Measurements from ENCODE around the gene PTCH2.
"Not testable (repeated sequence)": the region's sequence is repeated elsewhere in the genome, so short reads cannot be mapped to it uniquely, and the experiment has no call there.

The PTCH2 gene

DNA sequence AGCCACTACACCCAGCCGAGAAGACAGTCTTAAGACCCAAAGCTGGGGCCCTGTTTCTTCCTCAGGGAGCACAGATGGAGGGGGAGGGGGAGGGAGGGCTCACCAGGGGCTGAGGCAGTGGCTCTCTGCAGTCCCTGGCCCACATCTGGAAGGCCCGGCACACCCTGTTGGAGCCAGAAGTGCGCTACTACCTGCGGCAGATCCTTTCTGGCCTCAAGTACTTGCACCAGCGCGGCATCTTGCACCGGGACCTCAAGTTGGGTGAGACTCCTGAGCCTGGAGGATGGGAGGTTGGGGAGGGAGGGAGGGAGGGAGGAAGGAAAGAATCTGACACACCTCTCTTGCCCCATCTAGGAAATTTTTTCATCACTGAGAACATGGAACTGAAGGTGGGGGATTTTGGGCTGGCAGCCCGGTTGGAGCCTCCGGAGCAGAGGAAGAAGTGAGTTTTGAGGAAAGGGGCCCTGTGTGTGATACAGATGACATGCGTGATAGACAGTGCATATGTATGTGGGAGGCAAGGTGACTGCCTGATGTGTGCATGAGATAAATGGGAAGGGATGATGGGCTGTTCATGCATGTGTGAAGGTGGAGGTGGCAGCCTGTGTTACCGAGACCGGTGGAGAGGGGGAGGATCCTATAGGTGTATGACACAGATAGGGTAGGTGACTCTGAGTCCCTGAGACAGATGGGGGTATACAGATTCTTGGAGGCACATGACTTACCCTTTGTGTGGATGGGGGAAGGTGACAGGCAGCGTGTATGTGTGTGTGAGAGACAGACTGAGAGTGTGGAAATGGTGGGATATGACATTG, 41.4 kb downstream of the PTCH2 start:
- DNase-seq (ENCODE audit: low read depth) = no peak

DNA sequence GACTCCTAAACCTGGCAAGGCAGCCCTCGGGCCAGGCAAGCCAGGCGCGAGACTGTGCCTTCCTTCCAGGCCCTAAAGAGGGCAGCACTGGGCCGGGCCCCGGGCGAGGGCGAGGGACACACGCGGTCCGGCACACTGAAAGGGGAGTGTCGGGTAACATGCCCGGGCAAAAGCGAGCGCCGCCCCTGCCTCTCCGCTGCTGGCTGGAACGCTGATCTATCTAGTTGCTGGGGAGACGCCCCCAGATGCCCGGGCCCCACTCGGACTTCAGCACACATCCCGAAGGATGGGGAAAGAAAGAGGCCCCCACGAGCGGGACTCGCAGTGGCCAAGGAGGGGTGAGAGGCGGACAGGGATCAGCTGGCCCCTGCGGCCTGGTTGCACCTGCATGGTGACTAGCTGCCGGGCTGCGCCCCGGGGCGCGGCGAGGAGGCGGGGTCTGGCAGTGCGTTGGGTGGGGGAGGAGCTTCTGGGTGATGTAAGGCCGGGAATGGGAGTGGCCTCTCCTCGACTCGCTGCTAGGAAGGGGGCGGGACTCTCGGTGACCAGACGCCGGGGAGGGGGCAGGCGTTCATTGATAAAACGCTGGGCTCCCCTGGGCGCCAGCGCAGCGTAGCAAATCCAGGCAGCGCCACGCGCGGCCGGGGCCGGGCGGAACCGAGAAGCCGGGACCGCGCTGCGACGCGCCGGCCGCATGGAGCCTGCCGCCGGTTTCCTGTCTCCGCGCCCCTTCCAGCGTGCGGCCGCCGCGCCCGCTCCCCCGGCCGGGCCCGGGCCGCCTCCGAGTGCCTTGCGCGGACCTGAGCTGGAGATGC, 43.1 kb downstream of the PTCH2 start, which contains the start of gene PLK3:
TSS of gene PLK3 (plus strand) at position 608 of the 815 bp plus-strand sequence. CDS start at position 695, 87 bp downstream.
- peak; percentile 96 for DNase-seq (ENCODE audit: low read depth)

DNA sequence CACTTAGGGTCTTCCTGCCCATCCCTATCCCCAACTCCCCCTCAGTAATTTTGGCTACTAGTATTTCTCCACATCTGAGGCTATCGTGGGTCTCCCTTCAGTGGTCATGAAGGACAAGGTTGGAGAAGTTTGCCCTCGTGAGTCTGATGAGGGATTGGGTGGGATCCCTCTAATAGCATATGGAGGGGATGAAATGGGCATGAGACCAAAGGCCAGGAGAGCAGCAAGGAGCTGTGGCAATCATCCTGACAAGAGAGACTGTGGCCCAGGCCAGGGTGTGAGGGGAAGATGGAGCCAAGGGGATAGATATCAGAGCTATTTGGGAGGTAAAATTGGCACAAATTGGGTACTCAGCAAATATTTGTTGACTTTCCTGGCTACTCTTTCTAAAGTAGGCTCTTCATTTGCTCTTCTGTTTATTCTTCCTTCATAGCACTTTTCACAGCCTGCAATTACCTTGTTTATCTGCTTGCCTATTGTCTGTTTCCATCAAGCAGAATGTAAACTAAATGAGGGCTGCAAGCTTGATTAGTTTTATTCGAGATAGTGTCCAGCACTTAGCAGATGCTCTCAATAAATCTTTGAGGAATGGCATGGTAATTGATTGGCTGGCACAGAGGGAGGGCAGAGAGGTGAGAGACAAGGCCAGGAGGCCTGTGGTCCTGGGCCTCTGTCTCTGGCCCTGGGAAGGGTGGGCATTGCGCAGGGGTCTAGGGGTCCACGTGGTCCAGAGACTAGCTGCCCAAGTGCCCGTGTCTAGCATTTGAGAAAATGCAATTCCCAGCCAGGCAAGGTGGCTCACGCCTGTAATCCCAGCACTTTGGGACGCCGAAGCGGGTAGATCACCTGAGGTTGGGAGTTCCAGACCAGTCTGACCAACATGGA, 44.3 kb downstream of the PTCH2 start:
- DNase-seq (ENCODE audit: low read depth) = no peak

DNA sequence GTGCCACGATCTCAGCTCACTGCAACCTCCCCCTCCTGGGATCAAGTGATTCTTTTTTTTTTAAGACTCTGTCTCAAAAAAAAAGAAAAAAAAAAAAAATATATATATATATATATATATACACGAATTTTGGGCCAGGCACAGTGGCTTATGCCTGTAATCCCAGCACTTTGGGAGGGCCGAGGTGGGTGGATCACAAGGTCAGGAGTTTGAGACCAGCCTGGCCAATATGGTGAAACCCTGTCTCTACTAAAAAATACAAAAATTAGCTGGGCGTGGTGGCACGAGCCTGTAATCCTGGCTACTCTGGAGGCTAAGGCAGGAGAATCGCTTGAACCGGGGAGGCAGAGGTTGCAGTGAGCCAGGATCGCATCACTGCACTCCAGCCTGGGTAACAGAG, 45.2 kb downstream of the PTCH2 start:
- DNase-seq (ENCODE audit: low read depth) = not testable (repeated sequence)

DNA sequence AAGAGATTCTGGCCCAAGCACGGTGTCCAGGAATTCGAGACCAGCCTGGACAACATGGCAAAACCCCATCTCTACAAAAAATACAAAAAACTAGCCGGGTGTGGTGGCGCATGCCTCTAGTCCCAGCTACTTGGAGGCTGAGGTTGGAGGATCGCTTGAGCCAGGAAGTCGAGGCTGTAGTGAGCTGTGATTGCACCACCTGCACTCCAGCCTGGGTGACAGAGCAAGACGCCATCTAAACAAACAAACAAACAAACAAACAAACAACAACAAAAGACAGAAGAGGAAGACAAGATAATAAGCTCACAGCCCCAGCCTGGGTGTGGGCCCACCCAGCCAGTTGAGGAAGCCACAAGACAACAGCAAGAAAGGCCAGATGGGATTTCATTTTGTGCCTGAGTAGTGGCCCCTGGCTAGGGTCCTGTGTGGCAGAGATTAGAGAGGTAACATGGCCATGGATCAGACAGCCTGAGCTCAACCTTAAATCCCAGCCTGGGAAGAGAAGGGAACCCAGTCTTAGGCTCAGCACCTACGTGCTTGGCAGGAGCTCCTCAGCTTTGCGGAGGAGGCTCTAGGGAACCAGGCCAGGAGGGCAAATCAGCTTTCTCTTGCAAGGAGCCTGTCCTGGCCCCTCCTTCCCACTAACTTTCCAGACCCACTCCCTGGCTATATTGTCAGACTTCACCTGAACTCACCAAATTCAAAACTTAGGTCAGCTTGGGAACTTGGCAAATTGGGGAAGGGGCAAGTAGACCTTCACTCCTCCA, 50.1 kb downstream of the PTCH2 start:
- DNase-seq (ENCODE audit: low read depth) = no peak

DNA sequence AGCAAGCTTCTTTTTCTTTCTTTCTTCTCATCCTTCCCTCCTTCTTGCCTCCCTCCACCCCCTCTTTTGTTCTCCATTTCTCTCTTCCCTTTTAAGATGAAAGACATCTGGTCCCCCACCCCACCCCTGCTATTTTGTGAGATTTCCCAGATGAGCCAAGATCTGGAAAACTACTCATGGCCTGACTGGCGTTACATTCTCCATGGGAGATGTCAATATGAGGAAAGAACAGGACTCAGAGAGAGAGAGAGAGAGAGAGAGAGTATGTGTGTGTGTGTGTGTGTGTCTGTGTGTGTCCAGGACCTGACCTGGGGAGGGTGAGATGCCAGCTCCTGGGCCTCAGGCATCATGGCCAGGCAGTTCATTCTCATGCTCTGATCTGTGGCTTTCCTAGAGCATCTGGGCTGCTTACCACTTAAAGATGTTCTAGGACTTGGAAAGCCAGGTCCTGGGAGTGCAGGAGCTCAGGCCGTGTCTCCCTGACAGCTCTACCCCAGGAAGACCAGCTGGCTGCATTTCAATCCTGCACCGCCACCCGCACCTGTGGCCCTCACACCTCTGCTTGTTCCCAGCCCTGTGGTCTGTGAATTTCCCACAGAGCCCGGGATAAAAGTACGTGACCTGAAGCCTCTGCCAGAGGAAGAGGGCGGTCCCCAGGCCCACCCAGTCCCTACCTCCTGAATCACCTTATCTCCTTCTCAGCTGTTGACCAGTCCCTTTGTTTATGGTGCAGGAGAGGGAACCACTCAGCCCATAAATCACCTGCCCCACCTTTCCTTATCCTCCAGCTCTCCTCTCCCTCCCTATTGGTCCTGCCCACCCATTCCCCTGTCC, 51.9 kb downstream of the PTCH2 start:
- no peak for DNase-seq (ENCODE audit: low read depth)

DNA sequence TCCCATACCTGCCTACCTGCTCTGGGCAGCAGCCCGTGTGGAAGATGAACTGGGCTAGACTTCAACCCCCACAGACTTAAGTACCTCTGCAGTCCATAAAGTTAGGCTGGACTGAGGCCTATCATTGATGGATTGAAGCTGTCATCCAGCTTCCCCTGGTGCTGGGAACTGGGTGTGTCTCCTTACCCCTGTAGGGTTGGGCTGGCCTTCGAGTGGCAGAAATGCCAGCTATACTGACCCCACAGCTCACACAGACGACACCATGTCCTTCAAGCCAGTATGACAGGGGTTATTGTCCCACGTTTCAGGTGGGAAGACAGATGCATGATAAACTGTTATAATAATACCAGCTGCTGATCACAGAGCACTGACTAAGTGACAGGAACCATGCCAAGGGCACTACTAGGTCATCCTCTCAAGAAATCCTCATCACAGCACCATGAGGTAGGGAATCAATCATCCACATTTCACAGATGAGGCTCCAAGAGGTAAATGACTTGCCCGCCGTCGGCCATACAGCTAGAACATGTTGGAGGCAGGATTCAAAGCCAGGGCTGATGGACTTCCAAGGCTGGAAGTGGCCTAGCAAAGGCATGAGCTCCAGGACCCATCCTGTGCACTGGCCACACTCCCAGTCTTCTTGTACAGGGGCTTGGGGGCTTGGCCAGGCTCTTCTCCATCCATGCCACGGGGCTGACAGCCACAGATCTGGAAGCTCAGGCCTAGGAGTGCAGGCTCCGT, 54.8 kb downstream of the PTCH2 start, which contains the start of gene BEST4:
TSS of gene BEST4 (minus strand) at position 51 of the 741 bp plus-strand sequence. CDS start 465 bp downstream, outside the sequence.
- no peak for DNase-seq (ENCODE audit: low read depth)

DNA sequence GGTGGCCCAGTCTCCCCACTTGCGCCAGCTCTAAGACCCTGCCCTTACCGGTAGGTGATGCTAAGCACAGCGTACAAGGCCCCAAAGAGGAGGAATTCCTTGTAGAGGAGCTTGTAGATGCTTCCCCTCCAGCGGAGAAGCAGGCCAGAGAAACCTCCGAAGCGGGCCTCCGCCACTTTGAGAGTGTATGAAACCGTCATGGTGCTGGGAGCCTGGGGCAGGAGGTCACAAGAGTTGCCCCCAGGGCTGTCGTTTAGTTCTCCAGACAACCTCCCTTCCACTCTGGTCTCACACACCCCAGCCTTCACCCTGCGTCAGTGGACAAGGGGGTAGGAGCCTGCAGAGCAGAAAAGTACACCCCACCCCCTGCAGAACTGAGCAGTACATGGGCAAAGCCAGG, 55.5 kb downstream of the PTCH2 start:
- no peak for DNase-seq (ENCODE audit: low read depth)

DNA sequence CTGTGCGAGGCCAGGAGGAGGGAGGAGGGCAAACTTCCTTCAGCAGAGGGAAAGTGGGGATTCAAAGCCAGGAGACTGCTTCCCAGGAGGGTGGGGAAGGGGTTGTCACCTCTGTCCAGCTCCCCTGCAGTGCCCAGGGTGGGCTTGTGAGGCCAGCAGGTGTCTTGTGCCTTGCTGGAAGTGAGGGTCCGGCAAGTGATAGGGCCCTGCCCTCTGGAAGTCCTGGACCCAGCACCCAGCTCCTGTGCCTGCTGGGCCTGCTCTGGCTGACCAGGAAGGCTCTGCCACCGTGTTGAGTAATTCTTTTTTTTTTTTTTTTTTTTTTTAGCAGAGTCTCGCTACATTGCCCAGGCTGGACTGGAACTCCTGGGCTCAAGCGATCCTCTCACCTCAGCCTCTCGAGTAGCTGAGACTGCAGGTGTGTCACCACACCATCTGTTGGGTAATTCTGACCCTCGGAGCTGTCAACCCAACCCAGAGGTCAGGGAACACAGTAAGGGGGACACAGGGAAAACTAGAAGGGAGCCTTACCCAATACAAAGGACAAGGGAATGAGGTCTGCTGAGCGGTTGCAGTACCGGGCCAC, 56.1 kb downstream of the PTCH2 start:
- DNase-seq (ENCODE audit: low read depth) = no peak

DNA sequence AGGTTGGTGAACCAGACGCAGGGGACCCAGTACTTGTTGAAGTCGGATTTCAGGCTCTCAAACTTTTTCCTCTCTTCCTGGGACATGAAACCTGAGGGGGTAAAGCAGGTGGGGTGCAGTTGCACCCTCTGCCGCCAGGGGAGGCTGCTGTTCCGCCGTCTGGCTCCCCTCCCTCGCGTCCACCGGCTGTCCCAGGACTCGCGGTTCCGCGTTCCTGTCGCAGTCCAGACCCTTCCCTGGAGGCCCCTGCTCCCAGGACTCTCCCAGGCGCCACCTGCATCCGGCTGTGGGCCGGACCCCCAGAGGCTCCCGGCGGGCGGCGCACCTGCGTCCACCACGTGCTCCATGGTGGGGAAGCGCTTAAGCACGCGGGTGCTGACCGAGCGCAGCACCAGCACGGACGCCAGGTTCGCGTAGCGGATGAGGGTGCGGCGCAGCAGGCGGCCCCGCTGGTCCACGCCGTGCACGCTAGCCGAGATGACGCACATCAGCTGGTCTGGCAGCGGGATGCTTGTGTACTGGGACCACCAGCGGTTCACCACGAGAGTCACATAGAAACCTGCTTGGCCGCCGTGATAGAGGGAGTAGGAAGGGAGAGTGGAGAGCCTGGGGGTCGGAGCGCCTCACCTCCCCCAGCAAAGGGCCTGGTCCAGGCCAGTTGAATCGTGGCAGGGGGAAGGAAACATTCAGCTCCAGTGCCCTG, 56.8 kb downstream of the PTCH2 start:
- no peak for DNase-seq (ENCODE audit: low read depth)

DNA sequence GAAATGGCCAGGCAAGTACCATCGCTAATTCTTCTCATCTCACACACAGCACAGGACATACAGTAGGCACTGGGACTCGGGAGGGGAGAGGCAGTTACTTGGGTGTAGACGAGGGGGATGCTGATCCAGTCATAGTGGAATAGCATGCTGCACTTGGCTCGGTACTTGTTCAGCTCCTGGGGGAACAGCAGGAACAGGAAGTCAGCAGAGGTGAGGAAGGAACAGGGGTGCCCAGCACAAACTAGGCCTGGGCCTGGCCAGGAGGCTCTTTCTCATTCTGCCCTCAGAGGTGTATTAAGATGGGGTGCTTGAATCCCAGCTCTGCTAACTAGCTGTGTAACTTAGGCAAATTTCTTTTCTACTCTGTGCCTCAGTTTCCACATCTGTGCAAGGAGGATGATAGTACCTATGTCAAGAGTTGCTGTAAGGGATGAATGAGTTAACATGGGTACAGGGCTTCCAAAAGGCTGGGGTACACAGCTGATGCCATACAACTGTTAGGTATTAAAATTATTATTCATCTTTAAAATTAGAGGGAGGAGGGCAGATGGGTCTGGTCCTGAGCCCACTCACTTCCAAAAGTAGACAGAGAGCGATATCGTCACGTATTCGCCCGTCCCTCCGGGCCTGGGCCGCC, 57.4 kb downstream of the PTCH2 start:
- DNase-seq (ENCODE audit: low read depth) = no peak

DNA sequence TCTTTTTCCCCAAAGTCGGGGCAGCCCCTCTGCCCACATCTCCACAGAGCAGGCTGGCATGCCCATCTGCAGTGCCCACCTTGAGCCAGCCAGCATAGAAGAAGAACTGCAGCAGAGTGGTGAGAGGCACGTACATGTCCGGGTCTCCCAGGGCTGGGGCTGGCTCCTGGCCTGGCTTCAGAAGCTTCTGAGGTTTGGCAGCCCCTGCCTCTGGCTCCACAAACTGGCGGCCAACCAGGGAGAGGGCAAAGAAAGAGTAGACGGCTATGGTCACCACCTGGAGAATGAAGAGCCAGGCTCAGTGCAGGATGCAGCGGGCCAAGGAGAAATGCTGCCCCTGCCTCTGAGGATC, 58.0 kb downstream of the PTCH2 start:
- DNase-seq (ENCODE audit: low read depth) = no peak

DNA sequence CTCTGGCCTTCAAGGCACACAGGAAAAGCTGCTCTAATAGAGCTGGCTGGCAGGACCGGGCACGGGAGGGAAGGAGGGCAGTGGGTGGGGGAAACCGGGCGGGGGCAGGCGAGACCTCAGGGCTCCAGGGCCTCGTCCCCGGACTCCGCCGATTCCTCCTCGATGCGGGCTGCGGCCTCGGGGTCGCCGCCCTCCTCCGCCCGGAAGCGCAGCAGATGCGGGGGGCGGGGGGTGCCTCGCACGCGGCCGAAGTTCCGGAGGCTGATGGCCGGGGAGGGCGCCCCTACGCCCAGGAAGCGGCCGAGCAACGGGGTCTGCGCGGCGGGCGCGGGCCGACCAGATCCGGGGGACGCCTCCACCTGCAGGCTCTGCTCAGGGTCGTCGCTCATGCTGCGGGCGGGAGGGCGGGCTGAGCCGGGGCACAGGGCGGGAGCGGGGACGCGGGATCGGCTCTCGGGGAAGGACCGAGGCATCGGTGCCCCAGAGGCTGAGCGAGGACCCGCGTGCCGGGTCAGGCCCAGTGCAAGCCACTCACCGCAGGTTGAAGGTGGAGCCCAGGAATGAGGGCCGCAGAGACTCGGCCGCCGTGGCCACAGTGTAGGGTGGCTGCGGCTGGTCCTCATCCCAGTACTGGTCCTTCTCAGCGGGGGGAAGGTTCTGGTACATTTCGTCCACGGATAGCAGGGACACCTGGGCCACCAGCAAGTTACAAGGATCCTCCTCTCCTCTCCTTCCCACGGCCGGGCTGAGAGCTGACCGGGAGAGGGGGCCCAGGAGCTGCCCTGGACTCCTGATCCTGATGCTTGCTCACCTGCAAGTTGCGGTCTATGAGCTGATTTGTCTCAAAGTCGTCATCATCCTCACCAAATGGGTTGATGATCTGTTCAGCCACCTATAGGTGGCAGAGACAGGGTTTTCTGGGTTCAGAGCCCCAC, 58.7 kb downstream of the PTCH2 start:
- no peak for DNase-seq (ENCODE audit: low read depth)

DNA sequence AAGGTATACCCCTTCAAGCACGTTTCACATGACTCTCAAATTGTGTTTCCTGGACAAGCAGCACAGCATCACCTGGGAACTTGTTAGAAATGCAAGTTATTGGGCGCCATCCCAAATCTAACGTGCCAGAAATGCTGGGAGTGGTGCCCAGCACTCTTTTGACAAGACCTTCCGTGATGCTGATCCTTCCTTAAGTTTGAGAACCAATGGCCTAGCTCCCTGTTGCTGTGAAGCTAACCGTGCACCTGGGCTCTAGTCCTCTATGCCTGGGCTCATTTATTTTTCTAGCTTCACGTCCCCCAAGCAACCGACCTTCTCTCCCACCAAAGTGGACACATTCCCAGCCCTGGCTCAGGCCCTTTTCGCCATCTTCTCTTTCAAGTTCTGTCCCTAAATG, 59.4 kb downstream of the PTCH2 start:
- no peak for DNase-seq (ENCODE audit: low read depth)

DNA sequence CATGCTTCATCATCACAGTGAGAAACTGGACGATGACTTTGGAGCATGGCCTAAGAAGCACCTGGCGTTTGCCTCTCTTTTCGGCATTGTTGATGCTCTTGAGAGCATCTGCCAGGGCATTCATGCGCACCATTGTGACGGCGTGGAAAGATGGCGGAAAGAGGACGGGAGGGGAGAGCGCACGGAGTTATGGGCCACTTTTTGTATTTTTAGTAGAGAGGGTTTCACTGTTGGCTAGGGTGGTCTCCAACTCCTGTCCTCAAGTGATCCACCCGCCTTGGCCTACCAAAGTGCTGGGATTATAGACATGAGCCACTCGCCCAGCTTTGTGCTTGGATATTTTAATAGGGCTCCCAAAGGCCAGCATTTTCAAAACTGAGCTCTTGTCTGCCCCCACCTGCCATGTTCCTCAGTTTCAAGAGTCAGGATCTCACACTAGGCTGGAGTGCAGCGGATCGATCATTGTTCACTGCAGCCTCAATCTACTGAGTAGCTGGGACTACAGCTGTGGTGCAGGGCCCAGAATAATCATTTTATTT, 62.4 kb downstream of the PTCH2 start:
- no peak for DNase-seq (ENCODE audit: low read depth)

DNA sequence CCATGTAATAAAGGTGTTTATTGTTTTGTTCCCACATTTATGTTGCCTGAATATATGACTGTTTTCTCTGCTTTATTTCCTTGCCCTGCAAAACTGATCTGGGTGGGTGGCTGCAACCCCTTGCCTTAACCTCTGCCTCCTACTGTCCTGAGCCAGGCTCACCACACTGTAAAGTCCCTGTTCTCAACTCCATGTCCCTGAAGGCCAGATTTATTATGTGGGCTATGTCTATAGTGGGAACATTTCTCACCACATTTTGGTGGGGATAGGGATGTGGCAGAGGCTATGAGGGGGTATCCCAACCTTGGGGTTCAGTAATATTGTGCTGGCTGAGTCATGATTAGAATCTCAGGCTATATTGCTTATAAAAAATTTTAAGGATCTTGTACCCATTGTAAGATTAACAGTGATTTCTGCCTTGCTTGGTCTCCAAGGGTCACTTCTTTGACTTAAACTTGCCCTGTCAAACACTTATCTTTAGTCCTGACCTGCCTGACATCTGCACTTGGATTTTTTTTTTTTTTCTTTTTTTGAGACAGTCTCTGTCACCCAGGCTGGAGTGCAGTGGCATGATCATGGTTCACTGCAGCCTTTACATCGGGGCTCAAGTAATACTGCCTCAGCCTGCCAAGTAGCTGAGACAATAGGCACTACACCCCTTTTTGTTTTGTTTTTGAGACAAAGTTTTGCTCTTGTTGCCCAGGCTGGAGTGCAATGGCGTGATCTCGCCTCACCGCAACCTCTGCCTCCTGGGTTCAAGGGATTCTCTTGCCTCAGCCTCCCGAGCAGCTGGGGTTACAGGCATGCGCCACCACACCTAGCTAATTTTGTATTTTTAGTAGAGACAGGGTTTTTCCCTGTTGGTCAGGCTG, 64.1 kb downstream of the PTCH2 start:
- DNase-seq (ENCODE audit: low read depth) = no peak

Data from HS-27A (cell line).